Measurements from ENCODE around the gene CDC25C.
"Not testable (repeated sequence)": the region's sequence is repeated elsewhere in the genome, so short reads cannot be mapped to it uniquely, and the experiment has no call there.

Gene CDC25C

DNA sequence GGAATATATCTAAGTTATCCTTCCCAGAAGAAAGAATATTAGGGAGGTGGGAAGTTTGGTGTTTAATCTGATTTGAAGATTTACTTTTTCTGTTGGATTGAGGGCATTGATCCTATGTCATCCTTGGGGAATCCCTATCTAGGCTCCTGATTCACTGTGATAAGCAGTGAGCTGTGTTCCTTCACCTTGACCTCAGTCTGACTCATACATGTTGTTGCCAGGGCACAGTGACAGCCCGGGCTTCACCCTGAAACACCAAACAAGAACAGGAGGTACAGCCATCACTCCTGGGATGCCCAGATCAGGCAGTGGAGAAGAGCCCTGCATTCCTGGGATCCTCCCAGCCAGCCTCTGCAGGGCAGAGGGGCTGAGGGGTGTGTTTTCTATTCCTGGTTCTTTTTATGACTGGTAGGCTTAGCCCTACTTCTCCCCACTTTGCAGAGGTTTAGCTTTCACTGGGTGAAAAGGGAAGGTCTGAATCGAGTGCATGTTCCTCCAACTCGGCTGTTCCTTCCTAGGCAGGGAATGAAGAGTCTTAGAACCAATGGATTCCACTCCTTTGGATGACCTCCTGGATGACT lies 3.4 kb upstream of the CDC25C start:
- H3K27ac ChIP-seq (ENCODE audit: low read length): no peak overlapping the region
- peaks cover 4% of the 10 kb centered on the region for H4K20me1 ChIP-seq (ENCODE audit: insufficient read depth, low read length)
- H3K9me3 ChIP-seq (ENCODE audit: insufficient read depth, low read length): no peaks in the 10 kb centered on the region
- peaks cover 18% of the 10 kb centered on the region for H3K4me1 ChIP-seq (ENCODE audit: low read length)
- no peak overlapping the region for H3K4me3 ChIP-seq (ENCODE audit: low read length)
- no peaks in the 10 kb centered on the region for H3K36me3 ChIP-seq (replicated peaks; ENCODE audit: low read depth, low read length)
- H3K79me2 ChIP-seq (ENCODE audit: low read length): peaks cover 19% of the 10 kb centered on the region
- no peak overlapping the region for H3K4me2 ChIP-seq (ENCODE audit: low read length)
- no peak for TF ChIP-seq CTCF (IDR thresholded peaks at IDR 0.05; ENCODE audit: low read depth, low read length)
- TF ChIP-seq EZH2phosphoT487 (IDR thresholded peaks at IDR 0.05; ENCODE audit: low read depth): no peak
- no peak overlapping the region for H2AFZ ChIP-seq (ENCODE audit: low read depth, low read length)
- no peak overlapping the region for H3K9ac ChIP-seq (ENCODE audit: low read length)
- H3K27me3 ChIP-seq (ENCODE audit: low read depth, low read length): no peaks in the 10 kb centered on the region

DNA sequence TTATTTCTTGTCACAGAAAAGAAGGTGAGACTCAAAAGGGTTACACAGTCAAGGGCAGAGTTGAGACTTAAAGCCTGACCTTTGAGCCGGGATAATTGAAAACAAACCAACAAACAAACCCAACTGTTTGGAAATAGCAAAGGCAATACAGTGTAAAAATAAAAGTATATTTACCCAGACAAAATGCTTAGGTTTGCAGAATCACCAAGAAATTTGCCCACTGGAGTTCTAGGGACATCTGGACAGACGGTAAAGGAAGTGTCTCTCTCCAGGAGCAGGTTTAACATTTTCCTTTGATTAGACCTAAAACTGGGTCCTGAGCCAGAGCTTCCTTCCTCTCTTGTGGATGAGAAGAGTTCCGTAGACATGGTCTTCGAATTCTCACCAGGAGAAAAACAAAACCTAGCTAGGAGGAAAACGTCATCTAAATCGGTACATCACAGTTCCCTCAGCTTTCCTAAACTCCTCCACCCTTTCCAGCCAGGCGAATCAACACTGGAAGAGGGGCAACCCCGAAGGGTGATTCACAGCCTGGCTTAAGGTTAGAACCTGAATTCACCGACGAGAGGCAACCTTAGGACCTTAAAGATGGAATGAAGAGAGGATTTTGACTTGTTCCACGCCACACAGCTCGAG lies 673 bp downstream of the CDC25C start:
- peaks cover 4% of the 10 kb centered on the region; the same call in 1 of the 2 replicates for H3K4me1 ChIP-seq (ENCODE audit: low read length)
- peak overlapping the region; percentile 84 for H3K4me2 ChIP-seq (ENCODE audit: low read length)
- no peak for TF ChIP-seq EZH2phosphoT487 (IDR thresholded peaks at IDR 0.05; ENCODE audit: low read depth)
- no peak for TF ChIP-seq CTCF (IDR thresholded peaks at IDR 0.05; ENCODE audit: low read depth, low read length)
- no peaks in the 10 kb centered on the region for H4K20me1 ChIP-seq (ENCODE audit: insufficient read depth, low read length)
- peak overlapping the region; percentile 80 for H3K9ac ChIP-seq (ENCODE audit: low read length)
- H3K4me3 ChIP-seq (ENCODE audit: low read length): peak overlapping the region; percentile 98
- H3K27me3 ChIP-seq (ENCODE audit: low read depth, low read length): no peaks in the 10 kb centered on the region
- H3K36me3 ChIP-seq (replicated peaks; ENCODE audit: low read depth, low read length): no peaks in the 10 kb centered on the region
- H3K79me2 ChIP-seq (ENCODE audit: low read length): no peaks in the 10 kb centered on the region
- no peak overlapping the region for H3K27ac ChIP-seq (ENCODE audit: low read length)
- peak overlapping the region; percentile 75; the same call in 1 of the 2 replicates for H2AFZ ChIP-seq (ENCODE audit: low read depth, low read length)
- no peaks in the 10 kb centered on the region for H3K9me3 ChIP-seq (ENCODE audit: insufficient read depth, low read length)

DNA sequence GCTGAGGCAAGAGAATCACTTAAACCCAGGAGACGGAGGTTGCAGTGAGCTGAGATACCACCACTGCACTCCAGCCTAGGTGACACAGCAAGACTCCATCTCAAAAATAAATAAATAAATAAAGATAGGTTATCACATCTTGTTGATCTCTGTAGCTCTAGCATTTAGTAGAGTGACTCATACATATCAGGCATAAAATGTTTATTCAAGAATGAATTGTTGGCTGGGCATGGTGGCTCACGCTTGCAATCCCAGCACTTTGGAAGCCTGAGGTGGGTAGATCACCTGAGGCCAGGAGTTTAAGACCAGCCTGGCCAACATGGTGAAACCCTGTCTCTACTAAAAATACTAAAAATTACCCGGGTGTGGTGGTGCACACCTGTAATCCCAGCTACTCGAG lies 13.4 kb downstream of the CDC25C start:
- H4K20me1 ChIP-seq (ENCODE audit: insufficient read depth, low read length); H2AFZ ChIP-seq (ENCODE audit: low read depth, low read length); H3K4me3 ChIP-seq (ENCODE audit: low read length); H3K36me3 ChIP-seq (replicated peaks; ENCODE audit: low read depth, low read length); H3K9me3 ChIP-seq (ENCODE audit: insufficient read depth, low read length); H3K9ac ChIP-seq (ENCODE audit: low read length); H3K4me1 ChIP-seq (ENCODE audit: low read length); H3K79me2 ChIP-seq (ENCODE audit: low read length); H3K4me2 ChIP-seq (ENCODE audit: low read length); H3K27ac ChIP-seq (ENCODE audit: low read length); H3K27me3 ChIP-seq (ENCODE audit: low read depth, low read length): not testable (repeated sequence)

GRCh38 chr5:138316355-138316754 lies 15.2 kb downstream of the CDC25C start:
- TF ChIP-seq EZH2phosphoT487 (IDR thresholded peaks at IDR 0.05; ENCODE audit: low read depth): no peak
- TF ChIP-seq CTCF (IDR thresholded peaks at IDR 0.05; ENCODE audit: low read depth, low read length): no peak
- no peaks in the 10 kb centered on the region for H4K20me1 ChIP-seq (ENCODE audit: insufficient read depth, low read length)
- H3K36me3 ChIP-seq (replicated peaks; ENCODE audit: low read depth, low read length): peaks cover 4% of the 10 kb centered on the region

More at GRCh38 chr5:138316355-138316754, 15.2 kb downstream of the CDC25C start:
- H3K4me1 ChIP-seq (ENCODE audit: low read length): no peaks in the 10 kb centered on the region
- H3K27ac ChIP-seq (ENCODE audit: low read length): no peak overlapping the region
- no peaks in the 10 kb centered on the region for H3K9me3 ChIP-seq (ENCODE audit: insufficient read depth, low read length)
- H3K27me3 ChIP-seq (ENCODE audit: low read depth, low read length): no peaks in the 10 kb centered on the region
- H3K4me2 ChIP-seq (ENCODE audit: low read length): no peak overlapping the region
- no peak overlapping the region for H2AFZ ChIP-seq (ENCODE audit: low read depth, low read length)
- H3K9ac ChIP-seq (ENCODE audit: low read length): no peak overlapping the region
- no peaks in the 10 kb centered on the region for H3K79me2 ChIP-seq (ENCODE audit: low read length)
- H3K4me3 ChIP-seq (ENCODE audit: low read length): no peak overlapping the region

Measured in OCI-LY3 (cell line).